ENCODE results near the gene CFAP77. TPM values are rescaled to one million over a fixed set of nuclear protein-coding genes. Genes with fewer than 3 reads are reported as not detected.

CFAP77 gene
- polyA plus RNA-seq, 1 donor from 2014 or later: not detected

GRCh38 chr9:132513416-132513815 lies 103.4 kb downstream of the CFAP77 start:
- Histone ChIP-seq H3K27me3 (ENCODE audit: insufficient read depth, low read depth, low read length) (no peaks in the 10 kb centered on the region), H3K27ac (ENCODE audit: low read length) (no peak overlapping the region), H3K4me3 (ENCODE audit: low read length) (no peak overlapping the region), H4K20me1 (ENCODE audit: insufficient read depth) (no peaks in the 10 kb centered on the region), H3K9me3 (ENCODE audit: low read length) (no peaks in the 10 kb centered on the region), H3K4me2 (ENCODE audit: low read length) (no peak overlapping the region), H3F3A (ENCODE audit: insufficient read depth, low read length, poor library complexity, severe bottlenecking) (no peaks in the 10 kb centered on the region), H3K36me3 (ENCODE audit: insufficient read depth, low read length) (no peaks in the 10 kb centered on the region), H3K79me2 (replicated peaks; ENCODE audit: insufficient read depth, low read length) (no peaks in the 10 kb centered on the region), H3K9ac (ENCODE audit: low read length) (no peak overlapping the region), H3K9me2 (ENCODE audit: insufficient read depth, low read length) (no peaks in the 10 kb centered on the region), H2AFZ (ENCODE audit: low read depth, low read length) (no peak overlapping the region)
- no peak for TF ChIP-seq POLR2AphosphoS5 (IDR thresholded peaks at IDR 0.05)

GRCh38 chr9:132514011-132514744 lies 104.2 kb downstream of the CFAP77 start:
- H3F3A ChIP-seq (ENCODE audit: insufficient read depth, low read length, poor library complexity, severe bottlenecking): no peaks in the 10 kb centered on the region
- no peak overlapping the region for H3K4me2 ChIP-seq (ENCODE audit: low read length)
- no peak overlapping the region for H3K4me3 ChIP-seq (ENCODE audit: low read length)
- no peaks in the 10 kb centered on the region for H3K9me2 ChIP-seq (ENCODE audit: insufficient read depth, low read length)
- H2AFZ ChIP-seq (ENCODE audit: low read depth, low read length): no peak overlapping the region
- TF ChIP-seq SMC3 (conservative IDR thresholded peaks at IDR 0.05; ENCODE audit: poor library complexity) (no peak), REST (IDR thresholded peaks at IDR 0.05; ENCODE audit: borderline replicate concordance) (no peak)
- H3K27ac ChIP-seq (ENCODE audit: low read length): no peak overlapping the region
- H3K9ac ChIP-seq (ENCODE audit: low read length): no peak overlapping the region
- H3K27me3 ChIP-seq (ENCODE audit: insufficient read depth, low read depth, low read length): no peaks in the 10 kb centered on the region
- H3K9me3 ChIP-seq (ENCODE audit: low read length): no peaks in the 10 kb centered on the region
- H4K20me1 ChIP-seq (ENCODE audit: insufficient read depth): no peaks in the 10 kb centered on the region
- H3K79me2 ChIP-seq (replicated peaks; ENCODE audit: insufficient read depth, low read length): no peaks in the 10 kb centered on the region
- no peaks in the 10 kb centered on the region for H3K36me3 ChIP-seq (ENCODE audit: insufficient read depth, low read length)

- no peaks in the 10 kb centered on the region for H3F3A ChIP-seq (ENCODE audit: insufficient read depth, low read length, poor library complexity, severe bottlenecking)
- no peak overlapping the region for H3K4me2 ChIP-seq (ENCODE audit: low read length)
- H3K27me3 ChIP-seq (ENCODE audit: insufficient read depth, low read depth, low read length): no peaks in the 10 kb centered on the region
- no peaks in the 10 kb centered on the region for H3K9me2 ChIP-seq (ENCODE audit: insufficient read depth, low read length)
- H3K4me3 ChIP-seq (ENCODE audit: low read length): no peak overlapping the region
- no peaks in the 10 kb centered on the region for H4K20me1 ChIP-seq (ENCODE audit: insufficient read depth)
- no peaks in the 10 kb centered on the region for H3K9me3 ChIP-seq (ENCODE audit: low read length)
- H3K79me2 ChIP-seq (replicated peaks; ENCODE audit: insufficient read depth, low read length): no peaks in the 10 kb centered on the region
- TF ChIP-seq MXI1 (conservative IDR thresholded peaks at IDR 0.05; ENCODE audit: poor library complexity, severe bottlenecking): no peak
- no peak for TF ChIP-seq EZH2 (IDR thresholded peaks at IDR 0.05; ENCODE audit: borderline replicate concordance, insufficient read depth, low read length, poor library complexity, severe bottlenecking)
- no peak for TF ChIP-seq SMC3 (conservative IDR thresholded peaks at IDR 0.05; ENCODE audit: poor library complexity)
- no peak for TF ChIP-seq REST (IDR thresholded peaks at IDR 0.05; ENCODE audit: borderline replicate concordance)
- TF ChIP-seq RAD21 (conservative IDR thresholded peaks at IDR 0.05): no peak
- TF ChIP-seq CTCF (IDR thresholded peaks at IDR 0.05; ENCODE audit: poor library complexity, severe bottlenecking): no peak
- no peak for TF ChIP-seq EP300 (conservative IDR thresholded peaks at IDR 0.05; ENCODE audit: poor library complexity, severe bottlenecking)
- no peaks in the 10 kb centered on the region for H3K36me3 ChIP-seq (ENCODE audit: insufficient read depth, low read length)
- no peak overlapping the region for H3K27ac ChIP-seq (ENCODE audit: low read length)
- no peak overlapping the region for H2AFZ ChIP-seq (ENCODE audit: low read depth, low read length)
- H3K9ac ChIP-seq (ENCODE audit: low read length): no peak overlapping the region
These were observed 104.8 kb downstream of the CFAP77 start for GRCh38 chr9:132514821-132515220.
